Measurements from ENCODE around the gene BDH1.

- TF ChIP-seq POLR2A (IDR thresholded peaks at IDR 0.05) (no peak), CTCF (IDR thresholded peaks at IDR 0.05) (no peak), POLR2AphosphoS5 (IDR thresholded peaks at IDR 0.05) (no peak)
Measured at GRCh38 chr3:197545571-197545970, 10.2 kb downstream of the BDH1 start.
